DND-41 (cell line): ENCODE data around the gene RGS7BP.

ENCODE experiments used
- ATAC-seq: fragments of 200-7000 bp; cut with Tn5 transposase; 3 replicates; pipeline ENCODE4 v1.9.1; 2021; ENCODE audit warnings: low read depth; ENCODE audit not compliant: insufficient read depth
- DNase-seq: peaks from one replicate; pipeline ENCODE4 v3.0.0-alpha.2; 2020
- H2AFZ ChIP-seq: 2 replicates; pipeline ENCODE4 v1.6.0; 2012; ENCODE audit warnings: low read depth, low read length
- H3K27ac ChIP-seq: 2 replicates; pipeline ENCODE4 v1.5.1; 2012; ENCODE audit warnings: low read length, inconsistent platforms
- H3K27me3 ChIP-seq: fragments of 200-600 bp; sonication (generic); 2 replicates; pipeline ENCODE4 v1.6.0; 2012; ENCODE audit warnings: low read length, mild to moderate bottlenecking, inconsistent platforms; ENCODE audit not compliant: insufficient read depth, poor library complexity
- H3K36me3 ChIP-seq: 2 replicates; pipeline ENCODE4 v1.5.1; 2012; ENCODE audit warnings: low read length, inconsistent platforms; ENCODE audit not compliant: insufficient read depth
- H3K4me1 ChIP-seq: 2 replicates; pipeline ENCODE4 v1.5.1; 2012; ENCODE audit warnings: mild to moderate bottlenecking, low read length; ENCODE audit not compliant: insufficient read depth
- H3K4me2 ChIP-seq: 2 replicates; pipeline ENCODE4 v1.6.0; 2012; ENCODE audit warnings: mild to moderate bottlenecking, moderate library complexity, low read length, inconsistent platforms; ENCODE audit not compliant: insufficient read depth
- H3K4me3 ChIP-seq, 2 experiments: fragments of 200-600 bp in 1 of 2; shearing (Covaris generic) in 1 of 2; 2 replicates each; pipeline ENCODE4 v1.5.1; 2012 to 2016; ENCODE audit warnings: inconsistent platforms in 2 of 2, low read length in 2 of 2, mild to moderate bottlenecking in 2 of 2, low read depth in 1 of 2, moderate library complexity in 1 of 2
- H3K79me2 ChIP-seq: 2 replicates; pipeline ENCODE4 v1.6.0; 2012; ENCODE audit warnings: low read length, inconsistent platforms; ENCODE audit not compliant: insufficient read depth
- H3K9ac ChIP-seq: 2 replicates; pipeline ENCODE4 v1.6.0; 2012; ENCODE audit warnings: low read depth, mild to moderate bottlenecking, inconsistent platforms, low read length, moderate library complexity
- H3K9me3 ChIP-seq: 2 replicates; pipeline ENCODE4 v1.5.1; 2012; ENCODE audit warnings: low read length, moderate library complexity, mild to moderate bottlenecking, inconsistent platforms; ENCODE audit not compliant: insufficient read depth, severe bottlenecking
- H4K20me1 ChIP-seq: 2 replicates; pipeline ENCODE4 v1.6.0; 2012; ENCODE audit warnings: low read length; ENCODE audit not compliant: insufficient read depth
- CTCF ChIP-seq: IDR thresholded peaks from 2 replicates; pipeline ENCODE4 v1.5.1; 2012; ENCODE audit warnings: borderline replicate concordance, low read length, moderate library complexity, mild to moderate bottlenecking; ENCODE audit not compliant: poor library complexity, severe bottlenecking; ENCODE audit errors: extremely low read depth
- EZH2 ChIP-seq: IDR thresholded peaks from 3 replicates; pipeline ENCODE4 v1.6.1; 2012; ENCODE audit warnings: borderline replicate concordance, low read depth, mild to moderate bottlenecking, moderate library complexity, low read length, inconsistent platforms; ENCODE audit not compliant: severe bottlenecking

RGS7BP gene

GRCh38 chr5:64518793-64519192, 13.0 kb downstream of the RGS7BP start:
- TF ChIP-seq CTCF, result no peak
- TF ChIP-seq EZH2, result no peak
- no peak overlapping the region for H3K27ac ChIP-seq
- H3K4me2 ChIP-seq, result no peak overlapping the region
- H3K4me3 ChIP-seq, result no peak overlapping the region
- no peaks in the 10 kb centered on the region for H3K9me3 ChIP-seq
- DNase-seq, result no peak
- no peaks in the 10 kb centered on the region for H3K4me1 ChIP-seq
- no peaks in the 10 kb centered on the region for H3K27me3 ChIP-seq
- no peaks in the 10 kb centered on the region for H3K79me2 ChIP-seq
- no peak overlapping the region for H3K9ac ChIP-seq
- H2AFZ ChIP-seq, result no peak overlapping the region
- no peaks in the 10 kb centered on the region for H3K36me3 ChIP-seq
- no peaks in the 10 kb centered on the region for H4K20me1 ChIP-seq
- ATAC-seq, result no peak

- Histone ChIP-seq H3K9ac (no peak overlapping the region), H3K27me3 (no peaks in the 10 kb centered on the region), H4K20me1 (no peaks in the 10 kb centered on the region), H3K4me1 (no peaks in the 10 kb centered on the region), H3K36me3 (no peaks in the 10 kb centered on the region), H3K27ac (no peak overlapping the region), H3K4me2 (no peak overlapping the region), H3K4me3 (no peak overlapping the region), H3K9me3 (no peaks in the 10 kb centered on the region), H3K79me2 (no peaks in the 10 kb centered on the region), H2AFZ (no peak overlapping the region)
- TF ChIP-seq CTCF, result no peak
- TF ChIP-seq EZH2, result no peak
- DNase-seq (no peak), ATAC-seq (no peak)
These were observed 13.4 kb downstream of the RGS7BP start for GRCh38 chr5:64519263-64519662.

GRCh38 chr5:64526734-64527439, 21.1 kb downstream of the RGS7BP start:
- Histone ChIP-seq H3K27ac (no peak overlapping the region), H4K20me1 (no peaks in the 10 kb centered on the region), H3K79me2 (no peaks in the 10 kb centered on the region), H2AFZ (no peak overlapping the region), H3K36me3 (no peaks in the 10 kb centered on the region), H3K27me3 (no peaks in the 10 kb centered on the region), H3K4me2 (no peak overlapping the region), H3K9ac (no peak overlapping the region), H3K9me3 (no peaks in the 10 kb centered on the region), H3K4me1 (no peaks in the 10 kb centered on the region), H3K4me3 (no peak overlapping the region)
- DNase-seq (no peak), ATAC-seq (no peak)
- no peak for TF ChIP-seq EZH2
- no peak for TF ChIP-seq CTCF

- no peaks in the 10 kb centered on the region for H4K20me1 ChIP-seq
- TF ChIP-seq EZH2 (no peak), CTCF (no peak)
These were observed 24.3 kb downstream of the RGS7BP start for GRCh38 chr5:64530076-64530475.

More at GRCh38 chr5:64530076-64530475, 24.3 kb downstream of the RGS7BP start:
- H3K79me2 ChIP-seq, result no peaks in the 10 kb centered on the region
- H3K9ac ChIP-seq, result no peak overlapping the region
- H3K9me3 ChIP-seq, result no peaks in the 10 kb centered on the region
- no peaks in the 10 kb centered on the region for H3K4me1 ChIP-seq
- H2AFZ ChIP-seq, result no peak overlapping the region
- DNase-seq (no peak), ATAC-seq (no peak)
- no peak overlapping the region for H3K4me2 ChIP-seq
- no peaks in the 10 kb centered on the region for H3K36me3 ChIP-seq
- H3K27ac ChIP-seq, result no peak overlapping the region
- H3K4me3 ChIP-seq, result no peak overlapping the region
- H3K27me3 ChIP-seq, result no peaks in the 10 kb centered on the region
